Fibroblast of pulmonary artery (primary cell): ENCODE data around the gene TCFL5.
"Not testable (repeated sequence)": the region's sequence is repeated elsewhere in the genome, so short reads cannot be mapped to it uniquely, and the experiment has no call there.

Experiments used
- DNase-seq: peaks from one replicate; pipeline ENCODE4 v3.0.0-alpha.2; 2010; ENCODE audit warnings: low read depth
- H3K4me3 ChIP-seq: replicated peaks from 2 replicates; pipeline ENCODE4 v1.5.1; 2011; ENCODE audit warnings: low read depth, mild to moderate bottlenecking, control low read depth, low read length, moderate library complexity
- TF ChIP-seq, protein P1 (sequence below): IDR thresholded peaks from 2 replicates; pipeline ENCODE4 v1.5.1; 2011; ENCODE audit warnings: mild to moderate bottlenecking, control low read depth, low read length, inconsistent platforms; ENCODE audit errors: missing control alignments

TCFL5 gene

GRCh38 chr20:62854121-62854520, 7.5 kb downstream of the TCFL5 start:
- DNase-seq, result no peak
- no peak overlapping the region for H3K4me3 ChIP-seq
- TF ChIP-seq, protein P1, sequence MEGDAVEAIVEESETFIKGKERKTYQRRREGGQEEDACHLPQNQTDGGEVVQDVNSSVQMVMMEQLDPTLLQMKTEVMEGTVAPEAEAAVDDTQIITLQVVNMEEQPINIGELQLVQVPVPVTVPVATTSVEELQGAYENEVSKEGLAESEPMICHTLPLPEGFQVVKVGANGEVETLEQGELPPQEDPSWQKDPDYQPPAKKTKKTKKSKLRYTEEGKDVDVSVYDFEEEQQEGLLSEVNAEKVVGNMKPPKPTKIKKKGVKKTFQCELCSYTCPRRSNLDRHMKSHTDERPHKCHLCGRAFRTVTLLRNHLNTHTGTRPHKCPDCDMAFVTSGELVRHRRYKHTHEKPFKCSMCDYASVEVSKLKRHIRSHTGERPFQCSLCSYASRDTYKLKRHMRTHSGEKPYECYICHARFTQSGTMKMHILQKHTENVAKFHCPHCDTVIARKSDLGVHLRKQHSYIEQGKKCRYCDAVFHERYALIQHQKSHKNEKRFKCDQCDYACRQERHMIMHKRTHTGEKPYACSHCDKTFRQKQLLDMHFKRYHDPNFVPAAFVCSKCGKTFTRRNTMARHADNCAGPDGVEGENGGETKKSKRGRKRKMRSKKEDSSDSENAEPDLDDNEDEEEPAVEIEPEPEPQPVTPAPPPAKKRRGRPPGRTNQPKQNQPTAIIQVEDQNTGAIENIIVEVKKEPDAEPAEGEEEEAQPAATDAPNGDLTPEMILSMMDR, result no peak

- H3K4me3 ChIP-seq, DNase-seq: not testable (repeated sequence)
Measured at GRCh38 chr20:62853304-62853703, 8.3 kb downstream of the TCFL5 start.

- no peak for DNase-seq
- TF ChIP-seq, protein P1, result no peak
- no peak overlapping the region for H3K4me3 ChIP-seq
Measured at GRCh38 chr20:62852841-62853240, 8.8 kb downstream of the TCFL5 start.

DNA sequence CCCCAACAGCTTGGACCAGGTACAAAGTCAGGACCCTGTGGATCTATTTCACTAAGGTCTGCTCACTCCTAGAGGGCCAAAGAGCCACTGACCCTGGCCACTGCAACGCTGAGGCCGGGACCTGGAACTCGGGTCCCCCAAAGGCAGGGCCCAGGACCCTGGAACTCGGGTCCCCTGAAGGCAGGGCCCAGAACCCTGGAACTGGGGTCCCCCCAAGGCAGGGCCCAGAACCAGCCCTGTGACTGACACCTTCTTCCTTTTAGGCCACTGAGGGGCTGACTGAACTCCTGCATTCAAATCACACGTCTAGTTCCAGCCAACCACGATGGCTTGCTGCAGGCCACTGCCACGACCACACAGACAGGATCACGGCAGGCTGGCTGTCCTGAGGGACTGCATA, 9.4 kb downstream of the TCFL5 start:
- TF ChIP-seq, protein P1, result no peak
- H3K4me3 ChIP-seq, result no peak overlapping the region
- DNase-seq, result no peak

DNA sequence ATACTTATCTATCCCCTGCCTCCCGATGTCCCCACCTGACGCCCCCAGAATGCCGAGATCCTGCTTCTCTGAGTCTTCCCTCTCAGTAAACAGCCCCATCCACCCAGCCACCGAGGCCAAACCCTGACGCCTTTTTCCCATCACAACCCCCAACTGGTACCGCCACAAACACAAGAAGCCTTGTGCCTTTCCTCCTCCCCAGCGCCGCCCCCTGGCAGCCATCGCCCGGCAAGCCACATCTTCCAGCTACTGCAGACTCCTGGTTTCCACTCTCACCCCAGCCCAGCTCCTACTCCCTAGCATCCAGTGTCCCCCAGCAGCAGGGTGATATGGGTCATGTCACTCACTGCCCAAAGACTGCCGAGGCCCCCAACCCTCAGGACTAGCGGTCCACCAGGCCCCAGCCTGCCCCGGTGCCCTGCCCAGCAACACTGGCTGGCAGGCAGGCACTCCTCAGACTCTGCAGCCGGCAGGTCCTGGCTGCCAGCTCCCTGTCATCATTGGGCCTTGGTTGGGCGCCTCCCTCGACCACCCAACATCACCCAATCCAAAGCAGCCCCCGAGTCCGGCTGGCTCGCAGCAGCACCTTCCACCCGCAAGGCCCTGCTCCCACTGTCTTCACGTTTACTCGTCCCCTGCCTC, 11.2 kb downstream of the TCFL5 start:
- no peak for DNase-seq
- no peak overlapping the region for H3K4me3 ChIP-seq
- TF ChIP-seq, protein P1, result no peak

GRCh38 chr20:62849431-62849830, 12.2 kb downstream of the TCFL5 start:
- H3K4me3 ChIP-seq, result no peak overlapping the region
- TF ChIP-seq, protein P1, result no peak
- no peak for DNase-seq

DNA sequence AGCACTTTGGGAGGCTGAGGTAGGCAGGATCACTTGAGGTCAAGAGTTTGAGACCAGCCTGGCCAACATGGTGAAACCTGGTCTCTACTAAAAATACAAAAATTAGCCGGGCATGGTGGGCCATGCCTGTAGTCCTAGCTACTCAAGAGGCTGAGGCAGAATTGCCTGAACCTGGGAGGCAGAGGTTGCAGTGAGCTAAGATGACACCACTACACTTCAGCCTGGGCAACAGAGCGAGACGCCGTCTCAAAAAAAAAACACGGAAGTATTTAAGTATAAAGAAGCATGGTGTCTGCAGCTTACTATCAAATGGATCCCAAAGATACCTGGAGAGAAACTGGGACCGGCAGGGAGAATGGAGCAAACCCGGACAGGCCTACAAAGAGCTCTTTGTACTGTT, 12.7 kb downstream of the TCFL5 start:
- not testable (repeated sequence) for DNase-seq

DNA sequence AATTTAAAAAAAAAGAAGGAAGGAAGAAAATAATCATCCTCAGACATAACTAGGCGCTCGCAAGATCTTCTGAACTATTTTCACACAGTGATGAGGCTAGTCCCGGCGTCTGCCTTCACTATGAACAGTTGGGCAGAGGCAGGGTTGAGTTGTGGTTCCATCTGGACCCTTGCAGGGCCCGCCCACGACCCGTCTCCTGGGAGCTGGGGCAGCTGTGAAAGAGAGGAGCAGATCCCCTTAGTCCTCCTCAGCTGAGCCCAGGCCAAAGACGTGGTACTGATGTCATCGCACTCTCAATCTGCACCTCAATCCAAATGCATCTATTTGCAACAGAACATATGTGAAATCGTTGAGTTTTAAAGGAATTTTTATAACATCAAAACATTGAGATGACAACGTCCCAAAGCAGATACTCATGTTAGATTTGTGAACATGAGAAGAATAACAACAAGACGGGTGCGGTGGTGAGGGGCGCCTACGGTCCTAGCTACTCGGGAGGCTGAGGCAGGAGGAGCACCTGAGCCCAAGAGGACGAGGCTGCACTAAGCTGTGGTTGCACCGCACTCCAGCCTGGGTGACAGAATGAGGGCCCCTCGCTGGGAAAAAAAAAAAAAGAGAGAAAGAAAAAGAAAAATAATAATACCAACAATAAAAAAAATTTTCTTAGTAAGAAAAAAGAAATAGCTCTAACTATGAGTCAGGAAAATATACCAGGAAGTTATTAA, 15.3 kb downstream of the TCFL5 start:
- TF ChIP-seq, protein P1, result no peak
- no peak for DNase-seq
- H3K4me3 ChIP-seq, result no peak overlapping the region

More for the DNA sequence above, 12.7 kb downstream of the TCFL5 start:
- H3K4me3 ChIP-seq, result not testable (repeated sequence)
